Right lobe of liver (tissue), 4 donors: Measurements from ENCODE around the gene KIR2DL1.

ENCODE experiments used
- CTCF ChIP-seq, 4 donors: fragments of 200-600 bp in 3 of 4; fragments of 450-650 bp in 1 of 4; IDR thresholded peaks; one replicate each; pipeline versions ENCODE4 v1.5.1 to v1.8.0; 2016 to 2022; ENCODE audit warnings: antibody characterized with exemption in 4 of 4, mild to moderate bottlenecking in 2 of 4
- POLR2A ChIP-seq: fragments of 450-650 bp; IDR thresholded peaks from one replicate; pipeline ENCODE4 v1.6.1; 2017; ENCODE audit warnings: antibody characterized with exemption, mild to moderate bottlenecking
- donor health status: DM: no; HTN: no; CAD: no.
- donor health status: DM: no; HTN: no; CAD: no.
- donor health status: DM: no; HTN: yes; CAD: no.

GRCh38 chr19:54792814-54793213 is 23.2 kb downstream of the KIR2DL1 start:
- no peak for TF ChIP-seq CTCF (IDR thresholded peaks at IDR 0.05)
- TF ChIP-seq POLR2A = no peak
